IMR-90 (cell line): ENCODE measurements around the gene CCDC60. TPM values are rescaled to one million over a fixed set of nuclear protein-coding genes. Genes with fewer than 3 reads are reported as not detected.

Experiments
- ATAC-seq: fragments of 200-7000 bp; cut with Tn5 transposase; 2 replicates; pipeline ENCODE4 v1.9.1; 2020; ENCODE audit warnings: low read depth, mild to moderate bottlenecking, moderate library complexity
- BruUV-seq: library from RNA; stranded (reverse); fragments of 400-500 nt; replicated peaks from 2 replicates; lab custom pipeline; 2021; lab: Mats Ljungman, UMichigan
- CTCF ChIA-PET: fragments of 300-600 bp; formaldehyde crosslinking; extraction: SDS; loops from one replicate; lab custom pipeline; 2021; ENCODE audit warnings: antibody characterized with exemption; lab: Yijun Ruan, JAX
- POLR2A ChIA-PET: fragments of 300-600 bp; sonication (Branson Sonifier 250); formaldehyde crosslinking; loops from one replicate; lab custom pipeline; 2022; ENCODE audit warnings: antibody characterized with exemption; ENCODE audit not compliant: unreplicated experiment; lab: Charles Lee
- DNase-seq: peaks from one replicate; pipeline ENCODE4 v3.0.0; 2013
- H2AFZ ChIP-seq: replicated peaks from 2 replicates; pipeline ENCODE3; 2013; ENCODE audit warnings: low read length, mild to moderate bottlenecking; ENCODE audit not compliant: poor library complexity
- H2AK5ac ChIP-seq: 2 replicates; pipeline ENCODE4 v1.6.1; 2013; ENCODE audit warnings: low read depth, low read length, inconsistent platforms
- H2AK9ac ChIP-seq: replicated peaks from 2 replicates; pipeline ENCODE3; 2013; ENCODE audit warnings: mild to moderate bottlenecking, low read depth, low read length, moderate library complexity; ENCODE audit not compliant: poor library complexity
- H2BK120ac ChIP-seq: 2 replicates; pipeline ENCODE4 v1.6.1; 2013; ENCODE audit warnings: low read depth, low read length, inconsistent platforms
- H2BK15ac ChIP-seq: 3 replicates; pipeline ENCODE4 v1.6.1; 2013; ENCODE audit warnings: low read depth, low read length, inconsistent platforms
- H2BK20ac ChIP-seq: 2 replicates; pipeline ENCODE4 v1.6.1; 2013; ENCODE audit warnings: low read depth, mild to moderate bottlenecking, inconsistent platforms, low read length, moderate library complexity
- H2BK5ac ChIP-seq: 2 replicates; pipeline ENCODE4 v1.6.1; 2013; ENCODE audit warnings: mild to moderate bottlenecking, low read depth, low read length, inconsistent platforms; ENCODE audit not compliant: poor library complexity, severe bottlenecking
- H3K14ac ChIP-seq: replicated peaks from 2 replicates; pipeline ENCODE4 v1.6.1; 2013; ENCODE audit warnings: low read depth, low read length, inconsistent platforms
- H3K18ac ChIP-seq: 2 replicates; pipeline ENCODE4 v1.6.1; 2013; ENCODE audit warnings: low read depth, low read length, control low read depth
- H3K23ac ChIP-seq: 2 replicates; pipeline ENCODE4 v1.6.1; 2013; ENCODE audit warnings: low read depth, low read length, inconsistent platforms
- H3K27ac ChIP-seq: 2 replicates; pipeline ENCODE4 v1.5.1; 2013; ENCODE audit warnings: mild to moderate bottlenecking, control low read depth, low read length; ENCODE audit not compliant: insufficient read depth
- H3K27me3 ChIP-seq: 2 replicates; pipeline ENCODE4 v1.6.1; 2013; ENCODE audit warnings: low read length; ENCODE audit not compliant: control insufficient read depth, insufficient read depth
- H3K36me3 ChIP-seq: 2 replicates; pipeline ENCODE4 v1.6.1; 2013; ENCODE audit warnings: low read length, mixed read lengths; ENCODE audit not compliant: control insufficient read depth, insufficient read depth
- H3K4ac ChIP-seq: 2 replicates; pipeline ENCODE4 v1.6.1; 2013; ENCODE audit warnings: low read depth, low read length, inconsistent platforms
- H3K4me1 ChIP-seq: 2 replicates; pipeline ENCODE4 v1.6.1; 2013; ENCODE audit warnings: low read length, mixed read lengths; ENCODE audit not compliant: control insufficient read depth, insufficient read depth
- H3K4me2 ChIP-seq: 2 replicates; pipeline ENCODE4 v1.6.1; 2013; ENCODE audit warnings: low read depth, mild to moderate bottlenecking, control low read depth, low read length, moderate library complexity
- H3K4me3 ChIP-seq: 2 replicates; pipeline ENCODE4 v1.5.1; 2013; ENCODE audit warnings: low read depth, mild to moderate bottlenecking, control low read depth, low read length, moderate library complexity; ENCODE audit not compliant: insufficient read depth
- H3K56ac ChIP-seq: 2 replicates; pipeline ENCODE4 v1.6.1; 2013; ENCODE audit warnings: low read length, inconsistent platforms; ENCODE audit not compliant: insufficient read depth; ENCODE audit errors: extremely low read depth
- H3K79me1 ChIP-seq, 2 experiments: 2 replicates each; pipeline ENCODE4 v1.6.1; 2013; ENCODE audit warnings: low read length in 2 of 2, inconsistent platforms in 1 of 2, low read depth in 1 of 2
- H3K9ac ChIP-seq: 2 replicates; pipeline ENCODE4 v1.6.1; 2013; ENCODE audit warnings: low read depth, low read length, control low read depth
- H3K9me1 ChIP-seq: 2 replicates; pipeline ENCODE4 v1.6.1; 2013; ENCODE audit warnings: low read length, inconsistent platforms; ENCODE audit not compliant: insufficient read depth
- H3K9me3 ChIP-seq: 2 replicates; pipeline ENCODE4 v1.6.1; 2013; ENCODE audit warnings: low read length; ENCODE audit not compliant: control insufficient read depth, insufficient read depth
- H4K20me1 ChIP-seq: 2 replicates; pipeline ENCODE4 v1.6.1; 2013; ENCODE audit warnings: low read length, inconsistent platforms; ENCODE audit not compliant: insufficient read depth
- H4K5ac ChIP-seq: 2 replicates; pipeline ENCODE4 v1.6.1; 2013; ENCODE audit warnings: mild to moderate bottlenecking, low read depth, low read length, control low read depth
- H4K8ac ChIP-seq, 2 experiments: 2 replicates each; pipeline ENCODE4 v1.6.1; 2013; ENCODE audit warnings: low read depth in 2 of 2, low read length in 2 of 2, control low read depth in 1 of 2, inconsistent platforms in 1 of 2
- H4K91ac ChIP-seq: 2 replicates; pipeline ENCODE4 v1.6.1; 2013; ENCODE audit warnings: low read depth, low read length, inconsistent platforms; ENCODE audit not compliant: insufficient read depth
- BHLHE40 ChIP-seq: fragments of 150-350 bp; IDR thresholded peaks from 2 replicates; pipeline ENCODE4 v1.6.1; 2016; ENCODE audit warnings: mild to moderate bottlenecking, low read depth, low read length
- CEBPB ChIP-seq: IDR thresholded peaks from 2 replicates; pipeline ENCODE4 v1.6.1; 2012; ENCODE audit warnings: low read depth, low read length, improper control_type of control experiment
- CHD1 ChIP-seq: IDR thresholded peaks from 2 replicates; pipeline ENCODE4 v1.6.1; 2012; ENCODE audit warnings: low read depth, low read length, improper control_type of control experiment
- FOS ChIP-seq: fragments of 150-350 bp; IDR thresholded peaks from 2 replicates; pipeline ENCODE4 v1.6.1; 2016; ENCODE audit warnings: low read depth, low read length
- MAFK ChIP-seq: IDR thresholded peaks from 2 replicates; pipeline ENCODE4 v1.6.1; 2012; ENCODE audit warnings: low read depth, low read length, improper control_type of control experiment
- MAZ ChIP-seq: IDR thresholded peaks from 2 replicates; pipeline ENCODE4 v1.6.1; 2012; ENCODE audit warnings: low read depth, mild to moderate bottlenecking, low read length, improper control_type of control experiment, moderate library complexity, borderline replicate concordance
- MXI1 ChIP-seq: IDR thresholded peaks from 2 replicates; pipeline ENCODE4 v1.6.1; 2012; ENCODE audit warnings: low read depth, mild to moderate bottlenecking, low read length, moderate library complexity, borderline replicate concordance
- NFE2L2 ChIP-seq: fragments of 150-350 bp; IDR thresholded peaks from 2 replicates; pipeline ENCODE4 v1.6.1; 2016; ENCODE audit warnings: low read depth, mild to moderate bottlenecking, low read length
- POLR2A ChIP-seq: IDR thresholded peaks from 2 replicates; pipeline ENCODE4 v1.6.1; 2012; ENCODE audit warnings: mild to moderate bottlenecking, low read depth, low read length
- RAD21 ChIP-seq: IDR thresholded peaks from 2 replicates; pipeline ENCODE4 v1.6.1; 2012; ENCODE audit warnings: low read length, improper control_type of control experiment
- RCOR1 ChIP-seq: IDR thresholded peaks from 2 replicates; pipeline ENCODE4 v1.6.1; 2012; ENCODE audit warnings: mild to moderate bottlenecking, low read length, improper control_type of control experiment; ENCODE audit not compliant: insufficient replicate concordance
- RFX5 ChIP-seq: IDR thresholded peaks from 2 replicates; pipeline ENCODE4 v1.8.0; 2012; ENCODE audit warnings: low read depth, mild to moderate bottlenecking, low read length, moderate library complexity
- SMC3 ChIP-seq: fragments of 150-350 bp; IDR thresholded peaks from 2 replicates; pipeline ENCODE4 v1.6.1; 2016; ENCODE audit warnings: low read depth, mild to moderate bottlenecking, antibody characterized with exemption, low read length, moderate library complexity
- WGBS, 2 experiments: methylation state at CpG; one replicate each; pipeline versions ENCODE4 v1.1.5 to v1.1.7; 2013; ENCODE audit warnings: missing lambda C conversion rate in 2 of 2; ENCODE audit not compliant: insufficient read length in 1 of 2; ENCODE audit errors: extremely low coverage in 2 of 2; 5-methylcytosine and 5-hydroxymethylcytosine counted together
- dilution Hi-C: fragments of 300-500 bp; cut with HindIII; formaldehyde crosslinking; loops from one replicate; pipeline ENCODE4 v1.14.3; 2018; ENCODE audit warnings: low sequenced_read_pairs; ENCODE audit not compliant: unreplicated experiment
- in situ Hi-C: fragments of 300-500 bp; cut with MboI; formaldehyde crosslinking; loops from 3 replicates; pipeline ENCODE4 v1.14.3; 2019; ENCODE audit warnings: low sequenced_read_pairs, inconsistent platforms, mixed read lengths
- intact Hi-C: fragments of 100-400 bp; cut with micrococcal nuclease; formaldehyde crosslinking; loops from 2 replicates; pipeline ENCODE4 v1.10.0; 2022
- polyA plus RNA-seq, 3 experiments: library from polyadenylated mRNA; depleted of rRNA; stranded (reverse); fragments of >200 nt; gene quantifications; 2 replicates each; pipeline ENCODE4 v1.2.3, GENCODE V29; 2012; ENCODE audit warnings: low replicate concordance in 1 of 3
- total RNA-seq: library from RNA; depleted of rRNA; stranded (reverse); fragments of >200 nt; gene quantifications from 2 replicates; pipeline ENCODE4 v1.2.3, GENCODE V29; 2012
- TF ChIP-seq, protein P1 (sequence below): conservative IDR thresholded peaks from 2 replicates; pipeline ENCODE4 v1.5.1; 2012; ENCODE audit warnings: mild to moderate bottlenecking, low read depth, low read length, improper control_type of control experiment
- TF ChIP-seq, protein P2 (sequence below): fragments of 150-350 bp; IDR thresholded peaks from 2 replicates; pipeline ENCODE4 v1.6.1; 2017; ENCODE audit warnings: mild to moderate bottlenecking, antibody characterized with exemption, low read length, low read depth
- TF ChIP-seq, protein P3 (sequence below): fragments of 150-350 bp; IDR thresholded peaks from 2 replicates; pipeline ENCODE4 v1.6.1; 2016; ENCODE audit warnings: low read depth, mild to moderate bottlenecking, low read length, moderate library complexity, borderline replicate concordance

The CCDC60 gene
- total and polyA plus RNA-seq, 2 of the 4 experiments (the other 2 are of a cell fraction), result not detected

DNA sequence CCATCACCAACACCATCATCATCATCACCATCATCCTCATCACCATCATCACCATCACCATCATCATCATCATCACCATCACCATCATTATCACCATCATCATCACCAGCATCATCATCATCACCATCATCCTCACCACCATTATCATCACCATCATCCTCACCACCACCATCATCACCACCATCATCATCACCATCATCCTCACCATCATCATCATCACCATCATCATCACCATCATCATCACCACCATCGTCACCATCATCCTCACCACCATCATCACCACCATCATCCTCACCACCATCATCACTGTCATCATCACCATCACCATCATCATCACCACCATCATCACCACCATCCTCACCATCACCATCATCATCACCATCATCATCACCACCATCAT is 146.0 kb downstream of the CCDC60 start:
- H3K27ac ChIP-seq, result no peak overlapping the region
- no peak overlapping the region for H2BK15ac ChIP-seq
- no peak overlapping the region for H3K56ac ChIP-seq
- H2BK120ac ChIP-seq, result no peak overlapping the region
- POLR2A ChIA-PET, result no interaction called here
- peak overlapping the region; percentile 62 for H2BK5ac ChIP-seq
- H4K20me1 ChIP-seq, result no peaks in the 10 kb centered on the region
- H2BK20ac ChIP-seq, result no peak overlapping the region
- no peak overlapping the region for H3K9ac ChIP-seq
- no peak overlapping the region for H3K4ac ChIP-seq
- H3K79me1 ChIP-seq, result no peaks in the 10 kb centered on the region
- no peaks in the 10 kb centered on the region for H3K27me3 ChIP-seq
- H3K9me1 ChIP-seq, result no peaks in the 10 kb centered on the region
- no peak overlapping the region for H3K4me3 ChIP-seq
- no peak overlapping the region for H3K14ac ChIP-seq
- H3K23ac ChIP-seq, result no peak overlapping the region
- H2AK9ac ChIP-seq, result no peak overlapping the region
- BruUV-seq, result no TSS peak
- intact Hi-C loops, result no loop called here
- H2AK5ac ChIP-seq, result no peak overlapping the region
- H4K91ac ChIP-seq, result no peak overlapping the region
- H3K9me3 ChIP-seq, result peaks cover 26% of the 10 kb centered on the region
- no peak overlapping the region for H3K18ac ChIP-seq
- H3K4me2 ChIP-seq, result no peak overlapping the region
- no peaks in the 10 kb centered on the region for H3K4me1 ChIP-seq
- H4K8ac ChIP-seq, result no peak overlapping the region
- no peak for DNase-seq
- H4K5ac ChIP-seq, result no peak overlapping the region
- dilution Hi-C loops, result no loop called here
- 38% methylated on average over 1 of the region's 1 CpG; no CpG with 5 or more reads in 1 of the 2 experiments for WGBS, 2 experiments
- in situ Hi-C loops, result no loop called here
- ATAC-seq, result no peak
- no peak overlapping the region for H2AFZ ChIP-seq
- CTCF ChIA-PET, result no interaction called here
- TF ChIP-seq CEBPB (no peak), RAD21 (no peak), SMC3 (no peak), NFE2L2 (no peak), MAZ (no peak), MAFK (no peak), POLR2A (no peak), MXI1 (no peak), FOS (no peak), RCOR1 (no peak), BHLHE40 (no peak), CHD1 (no peak), RFX5 (no peak)
- TF ChIP-seq, protein P1, sequence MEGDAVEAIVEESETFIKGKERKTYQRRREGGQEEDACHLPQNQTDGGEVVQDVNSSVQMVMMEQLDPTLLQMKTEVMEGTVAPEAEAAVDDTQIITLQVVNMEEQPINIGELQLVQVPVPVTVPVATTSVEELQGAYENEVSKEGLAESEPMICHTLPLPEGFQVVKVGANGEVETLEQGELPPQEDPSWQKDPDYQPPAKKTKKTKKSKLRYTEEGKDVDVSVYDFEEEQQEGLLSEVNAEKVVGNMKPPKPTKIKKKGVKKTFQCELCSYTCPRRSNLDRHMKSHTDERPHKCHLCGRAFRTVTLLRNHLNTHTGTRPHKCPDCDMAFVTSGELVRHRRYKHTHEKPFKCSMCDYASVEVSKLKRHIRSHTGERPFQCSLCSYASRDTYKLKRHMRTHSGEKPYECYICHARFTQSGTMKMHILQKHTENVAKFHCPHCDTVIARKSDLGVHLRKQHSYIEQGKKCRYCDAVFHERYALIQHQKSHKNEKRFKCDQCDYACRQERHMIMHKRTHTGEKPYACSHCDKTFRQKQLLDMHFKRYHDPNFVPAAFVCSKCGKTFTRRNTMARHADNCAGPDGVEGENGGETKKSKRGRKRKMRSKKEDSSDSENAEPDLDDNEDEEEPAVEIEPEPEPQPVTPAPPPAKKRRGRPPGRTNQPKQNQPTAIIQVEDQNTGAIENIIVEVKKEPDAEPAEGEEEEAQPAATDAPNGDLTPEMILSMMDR, result no peak
- TF ChIP-seq, protein P2, sequence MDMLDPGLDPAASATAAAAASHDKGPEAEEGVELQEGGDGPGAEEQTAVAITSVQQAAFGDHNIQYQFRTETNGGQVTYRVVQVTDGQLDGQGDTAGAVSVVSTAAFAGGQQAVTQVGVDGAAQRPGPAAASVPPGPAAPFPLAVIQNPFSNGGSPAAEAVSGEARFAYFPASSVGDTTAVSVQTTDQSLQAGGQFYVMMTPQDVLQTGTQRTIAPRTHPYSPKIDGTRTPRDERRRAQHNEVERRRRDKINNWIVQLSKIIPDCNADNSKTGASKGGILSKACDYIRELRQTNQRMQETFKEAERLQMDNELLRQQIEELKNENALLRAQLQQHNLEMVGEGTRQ, result no peak
- TF ChIP-seq, protein P3, sequence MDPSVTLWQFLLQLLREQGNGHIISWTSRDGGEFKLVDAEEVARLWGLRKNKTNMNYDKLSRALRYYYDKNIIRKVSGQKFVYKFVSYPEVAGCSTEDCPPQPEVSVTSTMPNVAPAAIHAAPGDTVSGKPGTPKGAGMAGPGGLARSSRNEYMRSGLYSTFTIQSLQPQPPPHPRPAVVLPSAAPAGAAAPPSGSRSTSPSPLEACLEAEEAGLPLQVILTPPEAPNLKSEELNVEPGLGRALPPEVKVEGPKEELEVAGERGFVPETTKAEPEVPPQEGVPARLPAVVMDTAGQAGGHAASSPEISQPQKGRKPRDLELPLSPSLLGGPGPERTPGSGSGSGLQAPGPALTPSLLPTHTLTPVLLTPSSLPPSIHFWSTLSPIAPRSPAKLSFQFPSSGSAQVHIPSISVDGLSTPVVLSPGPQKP, result no peak
- no peaks in the 10 kb centered on the region for H3K36me3 ChIP-seq
